Lower lobe of right lung (tissue), 2 donors: Measurements from ENCODE around the gene ATRAID. TPM values are rescaled to one million over a fixed set of nuclear protein-coding genes. Genes with fewer than 3 reads are reported as not detected.

ENCODE experiments used
- ATAC-seq, 2 donors: fragments of 200-7000 bp; cut with Tn5 transposase; one replicate each; pipeline ENCODE4 v1.9.1; 2020 to 2022; ENCODE audit warnings: mild to moderate bottlenecking in 2 of 2, moderate library complexity in 2 of 2
- DNase-seq: peaks from one replicate; pipeline ENCODE4 v3.0.0-alpha.2; 2020
- H3K27ac ChIP-seq: fragments of 200-600 bp; one replicate; pipeline ENCODE4 v1.8.0; 2022
- H3K27me3 ChIP-seq: fragments of 200-600 bp; one replicate; pipeline ENCODE4 v1.8.0; 2022; ENCODE audit warnings: low read depth
- H3K36me3 ChIP-seq: fragments of 200-600 bp; one replicate; pipeline ENCODE4 v1.8.0; 2022; ENCODE audit warnings: mild to moderate bottlenecking
- H3K4me1 ChIP-seq: fragments of 200-600 bp; one replicate; pipeline ENCODE4 v1.8.0; 2022
- H3K4me3 ChIP-seq: fragments of 200-600 bp; one replicate; pipeline ENCODE4 v1.8.0; 2022; ENCODE audit warnings: mild to moderate bottlenecking
- H3K9me3 ChIP-seq: fragments of 200-600 bp; one replicate; pipeline ENCODE4 v1.8.0; 2022
- CTCF ChIP-seq: fragments of 200-600 bp; IDR thresholded peaks from one replicate; pipeline ENCODE4 v1.8.0; 2022; ENCODE audit warnings: antibody characterized with exemption, mild to moderate bottlenecking
- intact Hi-C: fragments of 100-400 bp; cut with DNase I; formaldehyde crosslinking; loops from one replicate; pipeline ENCODE4 v1.11.0; 2022
- total RNA-seq: library from RNA; stranded (reverse); fragmentation: NEBNext Ultra II Directional; extraction: Animal tissue kit (Norgen Biotek cat#: 25700); gene quantifications from one replicate; pipeline ENCODE4 v1.2.1, GENCODE V29; 2021
- donor health status: DM: no; HTN: yes; CAD: no; lungs with severe emphysema.

ATRAID gene
- total RNA-seq, 1 donor from 2014 or later: 102 TPM

- TF ChIP-seq CTCF: no peak
- Histone ChIP-seq H3K27me3 (no peaks in the 10 kb centered on the region), H3K36me3 (peaks cover 100% of the 10 kb centered on the region), H3K9me3 (no peaks in the 10 kb centered on the region), H3K4me1 (no peaks in the 10 kb centered on the region), H3K4me3 (no peak overlapping the region), H3K27ac (no peak overlapping the region)
- ATAC-seq (no peak), DNase-seq (no peak)
- intact Hi-C loops: no loop called here
These were observed 27.1 kb downstream of the ATRAID start for GRCh38 chr2:27238976-27239375.

- DNase-seq (no peak), ATAC-seq (no peak)
- H3K9me3 ChIP-seq: no peaks in the 10 kb centered on the region
- intact Hi-C loops: no loop called here
- H3K36me3 ChIP-seq: peaks cover 92% of the 10 kb centered on the region
- no peak overlapping the region for H3K27ac ChIP-seq
- no peaks in the 10 kb centered on the region for H3K27me3 ChIP-seq
- H3K4me3 ChIP-seq: no peak overlapping the region
- no peaks in the 10 kb centered on the region for H3K4me1 ChIP-seq
- no peak for TF ChIP-seq CTCF
These were observed 28.6 kb downstream of the ATRAID start for GRCh38 chr2:27240406-27240805.

- Histone ChIP-seq H3K4me3 (no peak overlapping the region), H3K36me3 (peaks cover 76% of the 10 kb centered on the region), H3K9me3 (no peaks in the 10 kb centered on the region), H3K4me1 (no peaks in the 10 kb centered on the region), H3K27ac (no peak overlapping the region), H3K27me3 (no peaks in the 10 kb centered on the region)
- intact Hi-C loops: no loop called here
- no peak for TF ChIP-seq CTCF
- no peak for ATAC-seq
- DNase-seq: no peak
These were observed 30.1 kb downstream of the ATRAID start for GRCh38 chr2:27241761-27242613.

GRCh38 chr2:27242614-27242951 lies 30.7 kb downstream of the ATRAID start:
- no peak for DNase-seq
- H3K27ac ChIP-seq: no peak overlapping the region
- no peak for ATAC-seq
- no peaks in the 10 kb centered on the region for H3K27me3 ChIP-seq
- TF ChIP-seq CTCF: no peak
- H3K36me3 ChIP-seq: peaks cover 70% of the 10 kb centered on the region
- H3K9me3 ChIP-seq: no peaks in the 10 kb centered on the region
- H3K4me3 ChIP-seq: no peak overlapping the region
- no peaks in the 10 kb centered on the region for H3K4me1 ChIP-seq
- intact Hi-C loops: no loop called here

GRCh38 chr2:27243391-27244130 lies 31.7 kb downstream of the ATRAID start:
- no peaks in the 10 kb centered on the region for H3K27me3 ChIP-seq
- no peak for TF ChIP-seq CTCF
- ATAC-seq (no peak), DNase-seq (no peak)
- intact Hi-C loops: no loop called here
- H3K27ac ChIP-seq: no peak overlapping the region
- H3K36me3 ChIP-seq: peaks cover 61% of the 10 kb centered on the region
- H3K4me1 ChIP-seq: no peaks in the 10 kb centered on the region
- no peaks in the 10 kb centered on the region for H3K9me3 ChIP-seq
- no peak overlapping the region for H3K4me3 ChIP-seq
